GM18519 (cell line): ENCODE results near the gene DGKH.
"Not testable (repeated sequence)": the region's sequence is repeated elsewhere in the genome, so short reads cannot be mapped to it uniquely, and the experiment has no call there.

Source experiments
- ATAC-seq: cut with Tn5 transposase; IDR thresholded peaks from one replicate; pipeline ENCODE4 v1.9.1; 2021; ENCODE audit warnings: mild to moderate bottlenecking, moderate library complexity; ENCODE audit not compliant: unreplicated experiment, low FRiP score

DGKH gene

GRCh38 chr13:42041011-42041683, 7.3 kb upstream of the DGKH start:
- peak; percentile 12 for ATAC-seq

DNA sequence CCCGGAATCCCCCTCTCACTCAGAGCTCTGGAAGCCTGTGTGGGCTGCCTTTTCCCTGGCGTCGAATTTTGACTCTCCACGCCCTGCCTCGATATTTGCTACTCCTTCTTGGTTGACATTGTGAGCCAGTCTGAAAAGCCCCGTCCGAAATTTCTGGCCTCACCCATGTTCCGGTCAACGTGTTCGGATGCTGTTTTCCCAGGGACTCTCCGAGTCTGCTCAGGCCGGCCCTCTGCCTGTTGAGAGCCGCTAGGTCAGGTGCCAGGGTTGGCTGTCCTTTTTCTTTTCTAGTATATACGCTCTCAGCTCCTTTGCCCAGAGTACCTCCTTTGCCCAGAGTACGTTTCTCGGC, 6.8 kb upstream of the DGKH start:
- ATAC-seq, result no peak

DNA sequence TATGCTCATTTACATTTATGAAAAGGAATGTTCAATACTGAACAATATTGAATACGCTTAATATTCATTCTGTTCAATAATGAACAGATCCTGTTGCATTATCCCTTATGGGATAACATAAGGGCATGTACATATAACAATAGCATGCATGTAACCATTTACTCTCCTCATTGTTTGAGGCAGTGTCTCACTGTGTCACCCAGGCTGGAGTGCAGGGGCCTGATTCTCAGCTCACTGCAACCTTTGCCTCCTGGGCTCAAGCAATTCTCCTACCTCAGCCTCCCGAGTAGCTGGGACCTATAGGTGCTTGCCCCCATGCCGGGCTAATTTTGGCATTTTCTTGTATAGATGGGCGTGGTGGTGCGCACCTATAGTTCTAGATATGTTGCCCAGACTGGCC, 4.8 kb upstream of the DGKH start:
- ATAC-seq, result no peak

- no peak for ATAC-seq
These were observed 2.0 kb upstream of the DGKH start for GRCh38 chr13:42046448-42046847.

DNA sequence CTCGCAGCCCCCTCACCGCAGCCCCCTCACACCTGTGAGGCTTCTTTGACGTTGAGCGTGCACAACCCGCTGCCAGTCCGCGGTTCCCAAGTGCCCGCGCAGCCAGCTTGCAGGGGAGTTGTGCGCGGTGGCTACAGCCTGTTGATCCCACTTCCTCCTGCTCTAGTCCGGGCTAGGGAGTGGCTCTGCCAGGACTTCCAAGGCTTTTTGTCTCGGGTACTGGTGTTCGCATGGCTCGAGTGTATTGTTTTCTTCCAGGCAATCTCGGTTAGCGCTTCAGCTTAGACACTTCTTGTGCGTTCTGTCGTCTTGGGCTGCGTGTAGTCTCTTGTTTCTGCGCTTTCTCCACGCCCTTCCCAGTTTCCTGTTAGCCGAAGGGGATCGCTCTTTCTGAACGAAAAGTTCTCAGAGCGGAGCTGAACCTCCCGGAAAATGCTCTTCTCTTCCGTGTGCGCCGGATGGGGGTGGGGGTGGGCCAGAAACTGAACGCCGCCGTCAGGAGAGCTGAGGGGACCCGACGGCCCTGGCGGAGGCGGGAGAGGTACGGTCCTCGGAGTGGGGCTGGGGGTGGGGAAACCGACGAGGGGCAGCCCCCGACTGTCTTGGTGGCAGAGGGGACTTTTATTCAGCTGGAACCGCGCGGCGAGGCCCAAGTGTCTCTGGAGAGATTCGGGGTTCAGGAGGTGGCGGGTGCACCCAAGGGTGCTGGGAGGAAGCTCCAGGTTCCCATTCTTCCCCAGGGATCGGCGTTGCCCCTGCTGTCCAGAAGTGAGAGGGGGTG, 697 bp upstream of the DGKH start:
- no peak for ATAC-seq

DNA sequence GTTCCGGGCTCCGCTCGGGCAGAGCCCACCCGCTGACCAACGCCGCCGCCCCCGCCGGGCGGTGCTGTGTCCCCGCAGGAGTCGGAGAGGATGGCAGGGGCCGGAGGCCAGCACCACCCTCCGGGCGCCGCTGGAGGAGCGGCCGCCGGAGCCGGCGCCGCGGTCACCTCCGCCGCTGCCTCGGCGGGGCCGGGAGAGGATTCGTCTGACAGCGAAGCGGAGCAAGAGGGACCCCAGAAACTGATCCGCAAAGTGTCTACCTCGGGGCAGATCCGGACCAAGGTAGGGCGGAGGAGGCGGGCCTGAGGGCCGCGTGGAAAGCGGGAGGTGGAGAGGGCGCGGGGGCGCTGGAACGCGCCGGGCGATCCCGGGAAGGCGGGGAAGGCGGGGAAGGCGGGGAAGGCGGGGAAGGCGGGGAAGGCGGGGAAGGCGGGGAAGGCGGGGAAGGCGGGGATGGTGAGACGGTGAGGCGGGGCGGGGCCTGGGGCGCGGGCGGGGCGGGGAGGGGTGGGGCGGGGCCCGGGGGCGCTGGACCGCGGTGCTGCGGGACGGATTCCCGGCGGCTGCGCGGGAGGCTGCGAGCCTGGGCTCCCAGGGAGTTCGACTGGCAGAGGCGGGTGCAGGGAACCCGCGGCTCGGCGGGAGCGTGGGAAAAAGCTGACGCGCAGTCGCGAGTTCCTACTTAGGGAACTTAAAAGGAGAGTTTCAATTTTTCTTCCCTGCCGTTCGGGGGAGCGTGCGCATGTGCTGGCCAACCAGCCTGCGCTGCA, 421 bp downstream of the DGKH start:
- ATAC-seq, result peak; percentile 46

DNA sequence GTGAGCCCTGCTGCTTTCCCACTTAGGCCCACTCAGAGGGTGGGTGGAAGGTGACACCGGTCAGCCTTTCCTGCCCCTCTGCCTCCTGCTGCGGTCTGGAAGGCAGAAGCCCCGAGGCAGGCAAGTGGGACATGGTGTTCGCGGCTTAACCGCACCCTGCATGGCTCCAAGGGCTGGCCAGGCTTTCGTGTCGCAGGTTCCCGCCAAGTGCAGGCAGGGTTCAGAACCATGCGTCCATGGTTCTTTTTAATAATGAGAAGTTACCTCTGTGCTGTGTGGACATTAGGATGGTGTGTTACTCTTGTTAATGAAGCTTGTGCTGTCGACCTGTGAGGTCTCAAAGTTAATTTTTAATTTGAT, 986 bp downstream of the DGKH start:
- peak; percentile 10 for ATAC-seq

DNA sequence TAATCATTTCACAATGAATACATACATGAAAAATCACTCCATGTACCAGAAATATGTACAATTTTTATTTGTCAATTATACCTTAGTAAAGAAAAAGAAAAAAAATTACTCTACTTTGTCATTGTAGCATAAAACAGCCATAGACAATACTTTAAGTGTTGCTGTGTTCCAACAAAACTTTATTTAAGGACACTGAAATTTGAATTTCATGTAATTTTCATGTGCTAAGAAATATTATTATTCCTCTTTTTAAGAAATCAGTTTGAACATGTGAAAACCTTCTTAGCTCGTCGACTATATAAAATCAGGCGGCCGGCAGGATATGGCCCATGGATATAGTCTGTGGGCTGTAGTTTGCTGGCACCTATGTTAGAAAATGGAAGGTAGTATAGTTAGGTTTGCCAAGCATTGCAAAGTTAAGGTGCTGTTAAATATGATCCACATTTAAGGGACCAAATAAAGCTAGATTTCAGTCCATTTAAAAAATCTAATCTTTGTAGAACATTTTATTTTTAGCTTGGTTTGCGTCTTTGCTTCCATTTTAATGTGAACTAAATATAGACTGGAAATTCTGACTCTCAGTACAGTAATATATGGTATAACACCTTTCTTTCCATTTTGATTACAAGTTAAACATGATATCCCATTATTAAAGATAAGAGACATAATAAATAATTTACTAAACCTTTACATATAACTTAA, 6.5 kb downstream of the DGKH start:
- ATAC-seq, result no peak

DNA sequence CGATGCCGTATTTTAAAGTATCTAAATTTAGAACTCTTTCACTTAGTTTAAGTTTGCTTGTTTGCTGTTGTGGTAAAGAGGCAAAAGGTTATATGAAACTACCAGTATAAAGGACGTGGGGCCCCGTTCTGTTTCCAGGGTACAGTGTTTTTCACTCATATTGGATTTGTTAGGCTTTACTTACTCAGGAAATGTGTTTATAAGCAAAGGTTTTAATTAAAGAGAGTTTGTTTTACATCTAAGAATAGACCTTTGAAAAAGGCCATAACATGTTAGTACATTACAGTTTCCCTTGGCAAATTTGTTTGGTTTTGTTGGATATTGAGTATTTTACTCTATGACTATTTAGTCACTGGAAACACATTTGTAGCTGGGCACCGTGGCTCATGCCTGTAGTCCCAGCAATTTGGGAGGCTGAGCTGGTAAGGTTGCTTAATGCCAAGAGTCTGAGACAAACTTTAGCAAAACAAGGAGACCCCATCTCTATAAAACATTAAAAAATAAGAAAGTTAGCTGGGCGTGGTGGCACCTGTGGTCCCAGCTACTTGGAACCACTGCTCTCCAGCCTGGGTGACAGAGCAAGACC, 7.1 kb downstream of the DGKH start:
- ATAC-seq, result no peak

GRCh38 chr13:42056146-42056545, 7.7 kb downstream of the DGKH start:
- no peak for ATAC-seq

GRCh38 chr13:42056583-42056982, 8.1 kb downstream of the DGKH start:
- ATAC-seq, result no peak

DNA sequence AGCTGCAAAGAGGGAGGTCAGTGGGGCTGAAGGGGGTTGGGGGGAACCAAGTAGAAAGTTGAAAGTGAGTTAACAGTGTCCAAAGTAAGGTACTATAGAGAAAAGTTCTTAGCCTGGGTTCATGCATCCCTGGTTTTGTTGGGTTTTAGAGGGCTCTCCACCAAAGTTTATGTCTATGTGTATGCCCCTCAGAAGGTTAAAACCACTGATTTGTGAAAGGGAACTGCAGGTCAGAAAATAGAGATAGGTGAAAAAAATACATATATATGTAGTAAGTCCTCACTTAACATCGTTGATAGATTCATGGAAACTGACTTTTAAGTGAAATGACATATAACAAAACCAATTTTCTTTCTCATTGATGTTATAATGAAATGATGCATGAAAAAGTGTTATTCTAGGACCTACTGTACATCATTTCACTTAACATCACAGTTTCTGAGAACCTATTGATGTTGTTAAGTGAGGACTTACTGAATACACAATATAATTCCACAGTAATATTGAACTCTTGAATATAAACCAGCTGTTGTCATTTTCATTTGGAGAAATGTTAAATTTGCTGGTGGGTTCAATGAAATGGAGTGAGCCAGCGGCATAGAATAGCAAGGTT, 9.6 kb downstream of the DGKH start:
- ATAC-seq, result no peak

GRCh38 chr13:42061943-42062342, 13.5 kb downstream of the DGKH start:
- no peak for ATAC-seq

GRCh38 chr13:42063105-42063504, 14.7 kb downstream of the DGKH start:
- no peak for ATAC-seq

DNA sequence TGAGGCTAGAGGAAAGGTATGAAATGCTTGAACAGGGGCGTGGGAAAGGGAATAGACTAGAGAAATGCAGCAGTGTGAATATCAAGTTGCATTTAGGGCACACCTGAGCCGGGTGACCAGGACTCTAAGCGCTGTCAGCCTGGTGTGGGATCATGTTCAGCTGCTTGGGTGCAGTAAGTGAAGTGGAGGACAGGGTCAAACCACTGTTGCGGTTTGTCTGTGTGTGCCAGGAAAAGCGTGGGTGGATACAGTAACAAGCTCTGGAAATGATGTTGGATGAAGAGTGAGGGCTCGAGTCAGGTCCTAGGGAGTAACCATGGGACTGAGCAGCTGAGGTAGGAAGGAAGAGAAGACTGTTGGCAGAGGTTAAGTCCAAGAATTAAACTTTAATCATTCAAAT, 15.8 kb downstream of the DGKH start:
- ATAC-seq, result no peak

DNA sequence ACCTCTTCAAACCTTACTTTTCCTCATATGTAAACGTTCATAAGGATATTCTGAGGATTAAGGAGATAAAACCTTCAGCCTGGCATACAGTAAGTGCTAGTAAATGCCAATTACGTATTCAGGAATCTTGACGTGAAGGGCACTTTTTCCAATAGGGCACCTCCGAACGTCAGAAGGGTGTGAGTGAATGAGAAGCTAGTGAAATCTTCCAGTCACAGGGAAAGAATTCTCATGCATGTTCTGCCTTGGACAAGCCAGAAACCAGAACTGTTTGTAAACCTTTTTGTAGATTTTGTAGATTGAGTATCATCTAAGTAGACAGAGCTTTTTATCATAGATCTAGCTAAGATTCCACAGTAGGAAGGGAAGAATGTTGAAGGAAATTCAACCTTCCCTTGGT, 16.5 kb downstream of the DGKH start:
- ATAC-seq, result no peak

GRCh38 chr13:42065414-42065813, 17.0 kb downstream of the DGKH start:
- ATAC-seq, result no peak

DNA sequence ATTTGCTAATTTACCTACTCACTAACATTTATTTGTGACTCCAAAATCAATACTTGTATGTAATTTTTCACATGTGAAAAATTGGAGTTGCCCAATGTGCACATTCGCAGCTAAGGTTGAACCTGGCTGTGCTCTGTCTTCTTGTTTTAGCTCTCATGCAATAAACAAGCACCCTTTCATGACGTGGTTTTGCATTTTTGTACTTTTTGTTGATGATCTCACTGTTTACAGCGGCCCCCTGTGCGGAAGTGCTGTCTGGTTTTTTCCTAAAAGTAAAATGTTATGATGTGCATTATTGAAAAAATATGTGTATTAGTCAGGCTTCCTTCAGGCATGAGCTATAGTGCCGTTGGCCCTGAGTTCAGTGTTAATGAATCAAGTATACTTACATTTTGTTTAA, 18.1 kb downstream of the DGKH start:
- ATAC-seq, result no peak

DNA sequence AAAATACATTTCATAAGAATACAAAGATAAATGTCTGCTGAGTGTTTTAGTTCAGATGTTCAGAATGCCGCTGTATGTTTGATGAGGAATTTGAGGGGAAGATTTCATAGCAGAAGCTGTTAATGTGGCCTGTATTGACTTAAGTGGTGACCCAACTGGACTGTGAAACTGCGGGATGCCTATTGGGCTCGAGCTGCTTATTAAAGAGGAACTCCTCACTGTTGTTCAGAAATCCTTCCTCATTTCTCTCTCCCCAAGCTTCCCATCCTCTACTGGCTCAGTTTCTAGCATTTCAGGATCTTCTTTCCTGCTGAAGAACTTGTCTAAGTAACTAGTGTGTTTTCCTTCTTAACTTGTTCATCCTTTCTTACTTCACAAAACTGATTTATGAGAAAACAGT, 20.4 kb downstream of the DGKH start:
- ATAC-seq, result no peak

DNA sequence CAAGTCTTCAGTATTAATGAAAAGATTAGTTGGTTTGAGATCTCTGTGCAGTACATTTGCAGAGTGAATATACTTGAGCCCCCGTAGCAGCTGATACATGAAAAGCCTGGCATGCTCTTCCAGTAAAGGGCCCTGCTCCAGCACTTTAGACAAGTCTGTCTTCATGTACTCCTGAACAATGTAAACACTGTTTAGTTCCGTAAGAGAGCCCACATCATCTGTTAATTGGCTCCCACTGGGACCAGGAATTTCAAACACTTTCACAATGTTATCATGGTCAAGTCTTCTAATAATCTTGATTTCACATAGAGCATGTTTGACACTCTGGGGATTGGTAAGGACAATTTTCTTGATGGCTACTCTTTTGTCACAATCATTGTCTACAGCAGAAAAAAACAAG, 22.2 kb downstream of the DGKH start:
- not testable (repeated sequence) for ATAC-seq
